K562 (cell line): ENCODE results near the gene ANTKMT. TPM values are rescaled to one million over a fixed set of nuclear protein-coding genes. Genes with fewer than 3 reads are reported as not detected.

Experiments
- GABPB1 ChIP-seq: sonication (generic); formaldehyde crosslinking; IDR thresholded peaks from 2 replicates; pipeline ENCODE4 v1.8.0; 2022; ENCODE audit warnings: mild to moderate bottlenecking, missing genetic modification reagents
- RAD21 ChIP-seq, 2 experiments: fragments of 250-450 bp in 1 of 2; fragments of 450-650 bp in 1 of 2; sonication (Bioruptor Pico) in 1 of 2; formaldehyde crosslinking in 1 of 2; IDR thresholded peaks in 1 of 2; conservative IDR thresholded peaks in 1 of 2; 2 replicates each; pipeline versions ENCODE4 v1.4.0 to v1.8.0; 2020 to 2022; ENCODE audit warnings: mild to moderate bottlenecking in 2 of 2, moderate library complexity in 1 of 2
- WHSC1 ChIP-seq: IDR thresholded peaks from one replicate; pipeline ENCODE4 v1.6.1; 2012; ENCODE audit warnings: low read length, control low read depth, inconsistent platforms
- XRCC5 ChIP-seq: fragments of 200-400 bp; formaldehyde crosslinking; IDR thresholded peaks from 2 replicates; pipeline ENCODE4 v1.6.1; 2017; ENCODE audit warnings: low read depth, mild to moderate bottlenecking, low read length
- YY1 ChIP-seq, 3 experiments: IDR thresholded peaks; 2 replicates each; pipeline ENCODE4 v1.6.1; 2011; ENCODE audit warnings: low read length in 2 of 3, mild to moderate bottlenecking in 2 of 3, moderate library complexity in 2 of 3, borderline replicate concordance in 1 of 3, control low read depth in 1 of 3, low read depth in 1 of 3; ENCODE audit not compliant: insufficient read depth in 3 of 3, insufficient replicate concordance in 2 of 3, control insufficient read depth in 1 of 3, insufficient read length in 1 of 3; ENCODE audit errors: extremely low read depth in 1 of 3
- ZBTB7A ChIP-seq: IDR thresholded peaks from 2 replicates; pipeline ENCODE4 v1.6.1; 2011; ENCODE audit warnings: low read depth, mild to moderate bottlenecking, low read length, moderate library complexity, borderline replicate concordance; ENCODE audit not compliant: control insufficient read depth
- polyA plus RNA-seq, 8 experiments: library from polyadenylated mRNA; depleted of rRNA in 4 of 8; stranded (reverse) in 5 of 8; unstranded in 3 of 8; fragments of >200 nt; fragmentation: Nextera tagmentation in 2 of 8; fragmentation: Illumina TruSeq in 1 of 8; extraction: Ambion mirVana in 2 of 8; extraction: Trizol in 1 of 8; gene quantifications; 2 replicates each; pipeline versions ENCODE4 v1.2.1 to v1.2.3, GENCODE V29; 2011 to 2014; ENCODE audit warnings: inconsistent platforms in 1 of 8, missing spikeins in 1 of 8
- total RNA-seq, 7 experiments: library from RNA; depleted of rRNA in 6 of 7; stranded (reverse); fragments of >200 nt in 6 of 7; fragmentation: Illumina TruSeq in 2 of 7; extraction: Trizol in 2 of 7; gene quantifications; 2 replicates each; pipeline versions ENCODE4 v1.2.1 to v1.2.3, GENCODE V29; 2011 to 2021; ENCODE audit warnings: low replicate concordance in 1 of 7
- TF ChIP-seq, protein P1 (sequence below), 3 experiments: IDR thresholded peaks in 2 of 3; conservative IDR thresholded peaks in 1 of 3; 2 replicates each; pipeline ENCODE4 v1.5.1; 2011 to 2012; ENCODE audit warnings: low read length in 3 of 3, mild to moderate bottlenecking in 3 of 3, control low read depth in 2 of 3, improper control_type of control experiment in 1 of 3, inconsistent platforms in 1 of 3, low read depth in 1 of 3, mixed read lengths in 1 of 3, moderate library complexity in 1 of 3; ENCODE audit not compliant: insufficient read depth in 2 of 3
- TF ChIP-seq, protein P2 (sequence below): fragments of 250-450 bp; sonication (Bioruptor Pico); IDR thresholded peaks from 2 replicates; pipeline ENCODE4 v1.8.0; 2022; ENCODE audit warnings: moderate library complexity, mild to moderate bottlenecking, inconsistent platforms
- TF ChIP-seq, protein P3 (sequence below), 2 experiments: fragments of 450-650 bp; formaldehyde crosslinking in 1 of 2; IDR thresholded peaks; 2 replicates each; pipeline versions ENCODE4 v1.4.0 to v1.6.1; 2014 to 2020; ENCODE audit warnings: mild to moderate bottlenecking in 2 of 2, borderline replicate concordance in 1 of 2, low read depth in 1 of 2
- TF ChIP-seq, protein P4 (sequence below): fragments of 450-650 bp; formaldehyde crosslinking; IDR thresholded peaks from 2 replicates; pipeline ENCODE4 v1.4.0; 2022; ENCODE audit warnings: mild to moderate bottlenecking, moderate library complexity
- TF ChIP-seq, protein P5 (sequence below): IDR thresholded peaks from 2 replicates; pipeline ENCODE4 v1.6.1; 2016; ENCODE audit warnings: missing genetic modification characterization, missing compliant biosample characterization

Gene ANTKMT
- total and polyA plus RNA-seq, 9 of the 15 experiments (the other 6 are each of a cell fraction or from before 2014, with no cell fraction given) = 0.58 to 217 (median 19.1) TPM

DNA sequence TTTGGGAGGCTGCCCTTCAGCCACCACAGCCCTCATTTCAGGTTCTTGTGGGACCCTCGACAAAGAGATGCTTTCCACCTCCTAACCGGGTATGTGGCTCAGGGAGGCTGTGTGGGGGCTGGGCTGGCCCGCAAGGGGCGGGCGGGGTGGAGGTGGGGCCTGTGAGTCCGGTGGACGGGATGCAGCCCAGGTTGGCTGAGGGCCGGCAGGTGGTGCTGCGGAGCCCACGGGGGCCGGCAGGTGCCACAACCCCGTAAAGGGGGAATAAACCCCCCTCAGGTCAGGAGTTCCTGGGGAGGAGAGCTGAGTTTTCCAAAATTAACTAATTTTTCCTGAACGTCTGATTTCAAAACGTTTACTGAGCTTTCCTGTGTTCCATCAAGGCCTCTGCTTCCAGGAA lies 24.8 kb downstream of the ANTKMT start (continued):
- TF ChIP-seq, protein P1, sequence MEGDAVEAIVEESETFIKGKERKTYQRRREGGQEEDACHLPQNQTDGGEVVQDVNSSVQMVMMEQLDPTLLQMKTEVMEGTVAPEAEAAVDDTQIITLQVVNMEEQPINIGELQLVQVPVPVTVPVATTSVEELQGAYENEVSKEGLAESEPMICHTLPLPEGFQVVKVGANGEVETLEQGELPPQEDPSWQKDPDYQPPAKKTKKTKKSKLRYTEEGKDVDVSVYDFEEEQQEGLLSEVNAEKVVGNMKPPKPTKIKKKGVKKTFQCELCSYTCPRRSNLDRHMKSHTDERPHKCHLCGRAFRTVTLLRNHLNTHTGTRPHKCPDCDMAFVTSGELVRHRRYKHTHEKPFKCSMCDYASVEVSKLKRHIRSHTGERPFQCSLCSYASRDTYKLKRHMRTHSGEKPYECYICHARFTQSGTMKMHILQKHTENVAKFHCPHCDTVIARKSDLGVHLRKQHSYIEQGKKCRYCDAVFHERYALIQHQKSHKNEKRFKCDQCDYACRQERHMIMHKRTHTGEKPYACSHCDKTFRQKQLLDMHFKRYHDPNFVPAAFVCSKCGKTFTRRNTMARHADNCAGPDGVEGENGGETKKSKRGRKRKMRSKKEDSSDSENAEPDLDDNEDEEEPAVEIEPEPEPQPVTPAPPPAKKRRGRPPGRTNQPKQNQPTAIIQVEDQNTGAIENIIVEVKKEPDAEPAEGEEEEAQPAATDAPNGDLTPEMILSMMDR (IDR thresholded peaks at IDR 0.05 in 2 of 3, conservative IDR thresholded peaks at IDR 0.05 in 1 of 3; ENCODE audit: insufficient read depth in 2 of 3, low read depth in 1 of 3, low read length in 3 of 3) = peak; percentile 63 to 74 (median 67)
- TF ChIP-seq GABPB1 (CRISPR knock-in tag) = no peak
- no peak for TF ChIP-seq WHSC1
- TF ChIP-seq, protein P2, sequence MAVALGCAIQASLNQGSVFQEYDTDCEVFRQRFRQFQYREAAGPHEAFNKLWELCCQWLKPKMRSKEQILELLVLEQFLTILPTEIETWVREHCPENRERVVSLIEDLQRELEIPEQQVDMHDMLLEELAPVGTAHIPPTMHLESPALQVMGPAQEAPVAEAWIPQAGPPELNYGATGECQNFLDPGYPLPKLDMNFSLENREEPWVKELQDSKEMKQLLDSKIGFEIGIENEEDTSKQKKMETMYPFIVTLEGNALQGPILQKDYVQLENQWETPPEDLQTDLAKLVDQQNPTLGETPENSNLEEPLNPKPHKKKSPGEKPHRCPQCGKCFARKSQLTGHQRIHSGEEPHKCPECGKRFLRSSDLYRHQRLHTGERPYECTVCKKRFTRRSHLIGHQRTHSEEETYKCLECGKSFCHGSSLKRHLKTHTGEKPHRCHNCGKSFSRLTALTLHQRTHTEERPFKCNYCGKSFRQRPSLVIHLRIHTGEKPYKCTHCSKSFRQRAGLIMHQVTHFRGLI (CRISPR knock-in tag) = no peak
- no peak for TF ChIP-seq YY1 (IDR thresholded peaks at IDR 0.05; ENCODE audit: borderline replicate concordance in 1 of 3, control insufficient read depth in 1 of 3, extremely low read depth in 1 of 3, insufficient read depth in 3 of 3, insufficient read length in 1 of 3, insufficient replicate concordance in 2 of 3, low read depth in 1 of 3, low read length in 2 of 3)
- TF ChIP-seq, protein P3, sequence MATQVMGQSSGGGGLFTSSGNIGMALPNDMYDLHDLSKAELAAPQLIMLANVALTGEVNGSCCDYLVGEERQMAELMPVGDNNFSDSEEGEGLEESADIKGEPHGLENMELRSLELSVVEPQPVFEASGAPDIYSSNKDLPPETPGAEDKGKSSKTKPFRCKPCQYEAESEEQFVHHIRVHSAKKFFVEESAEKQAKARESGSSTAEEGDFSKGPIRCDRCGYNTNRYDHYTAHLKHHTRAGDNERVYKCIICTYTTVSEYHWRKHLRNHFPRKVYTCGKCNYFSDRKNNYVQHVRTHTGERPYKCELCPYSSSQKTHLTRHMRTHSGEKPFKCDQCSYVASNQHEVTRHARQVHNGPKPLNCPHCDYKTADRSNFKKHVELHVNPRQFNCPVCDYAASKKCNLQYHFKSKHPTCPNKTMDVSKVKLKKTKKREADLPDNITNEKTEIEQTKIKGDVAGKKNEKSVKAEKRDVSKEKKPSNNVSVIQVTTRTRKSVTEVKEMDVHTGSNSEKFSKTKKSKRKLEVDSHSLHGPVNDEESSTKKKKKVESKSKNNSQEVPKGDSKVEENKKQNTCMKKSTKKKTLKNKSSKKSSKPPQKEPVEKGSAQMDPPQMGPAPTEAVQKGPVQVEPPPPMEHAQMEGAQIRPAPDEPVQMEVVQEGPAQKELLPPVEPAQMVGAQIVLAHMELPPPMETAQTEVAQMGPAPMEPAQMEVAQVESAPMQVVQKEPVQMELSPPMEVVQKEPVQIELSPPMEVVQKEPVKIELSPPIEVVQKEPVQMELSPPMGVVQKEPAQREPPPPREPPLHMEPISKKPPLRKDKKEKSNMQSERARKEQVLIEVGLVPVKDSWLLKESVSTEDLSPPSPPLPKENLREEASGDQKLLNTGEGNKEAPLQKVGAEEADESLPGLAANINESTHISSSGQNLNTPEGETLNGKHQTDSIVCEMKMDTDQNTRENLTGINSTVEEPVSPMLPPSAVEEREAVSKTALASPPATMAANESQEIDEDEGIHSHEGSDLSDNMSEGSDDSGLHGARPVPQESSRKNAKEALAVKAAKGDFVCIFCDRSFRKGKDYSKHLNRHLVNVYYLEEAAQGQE (IDR thresholded peaks at IDR 0.05; ENCODE audit: borderline replicate concordance) = peak; percentile 34; the same call in 1 of the 2 replicates
- TF ChIP-seq, protein P3 (CRISPR knock-in tag; IDR thresholded peaks at IDR 0.05; ENCODE audit: low read depth) = no peak
- TF ChIP-seq RAD21 (CRISPR knock-in tag; conservative IDR thresholded peaks at IDR 0.05 in 1 of 2, IDR thresholded peaks at IDR 0.05 in 1 of 2) = peak in 1 of 2 experiments; percentile 44; a peak in 3 of 4 replicates
- TF ChIP-seq, protein P4, sequence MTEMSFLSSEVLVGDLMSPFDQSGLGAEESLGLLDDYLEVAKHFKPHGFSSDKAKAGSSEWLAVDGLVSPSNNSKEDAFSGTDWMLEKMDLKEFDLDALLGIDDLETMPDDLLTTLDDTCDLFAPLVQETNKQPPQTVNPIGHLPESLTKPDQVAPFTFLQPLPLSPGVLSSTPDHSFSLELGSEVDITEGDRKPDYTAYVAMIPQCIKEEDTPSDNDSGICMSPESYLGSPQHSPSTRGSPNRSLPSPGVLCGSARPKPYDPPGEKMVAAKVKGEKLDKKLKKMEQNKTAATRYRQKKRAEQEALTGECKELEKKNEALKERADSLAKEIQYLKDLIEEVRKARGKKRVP (CRISPR knock-in tag) = no peak
- TF ChIP-seq, protein P5, sequence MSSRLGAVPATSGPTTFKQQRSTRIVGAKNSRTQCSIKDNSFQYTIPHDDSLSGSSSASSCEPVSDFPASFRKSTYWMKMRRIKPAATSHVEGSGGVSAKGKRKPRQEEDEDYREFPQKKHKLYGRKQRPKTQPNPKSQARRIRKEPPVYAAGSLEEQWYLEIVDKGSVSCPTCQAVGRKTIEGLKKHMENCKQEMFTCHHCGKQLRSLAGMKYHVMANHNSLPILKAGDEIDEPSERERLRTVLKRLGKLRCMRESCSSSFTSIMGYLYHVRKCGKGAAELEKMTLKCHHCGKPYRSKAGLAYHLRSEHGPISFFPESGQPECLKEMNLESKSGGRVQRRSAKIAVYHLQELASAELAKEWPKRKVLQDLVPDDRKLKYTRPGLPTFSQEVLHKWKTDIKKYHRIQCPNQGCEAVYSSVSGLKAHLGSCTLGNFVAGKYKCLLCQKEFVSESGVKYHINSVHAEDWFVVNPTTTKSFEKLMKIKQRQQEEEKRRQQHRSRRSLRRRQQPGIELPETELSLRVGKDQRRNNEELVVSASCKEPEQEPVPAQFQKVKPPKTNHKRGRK (tag) = no peak
- TF ChIP-seq XRCC5 = no peak
- peak; percentile 62; the same call in 1 of the 2 replicates for TF ChIP-seq ZBTB7A
